GM12892 (cell line): ENCODE data around the gene PPP1CA.

Experiments used
- DNase-seq: peaks from one replicate; pipeline ENCODE4 v3.0.0; 2011; ENCODE audit not compliant: insufficient read length
- FAIRE-seq: peaks from 2 replicates; lab custom pipeline; 2011; peaks lifted over from hg19 to GRCh38; lab: Jason Lieb, UNC
- POLR2A ChIP-seq: IDR thresholded peaks from 2 replicates; pipeline ENCODE4 v1.6.1; 2011; ENCODE audit warnings: low read depth, low read length, control low read depth
- POLR2AphosphoS5 ChIP-seq: IDR thresholded peaks from 2 replicates; pipeline ENCODE4 v1.6.1; 2011; ENCODE audit warnings: low read depth, low read length, control low read depth
- TAF1 ChIP-seq: IDR thresholded peaks from 2 replicates; pipeline ENCODE4 v1.6.1; 2011; ENCODE audit warnings: low read depth, mild to moderate bottlenecking, control low read depth, low read length, borderline replicate concordance

Gene PPP1CA

DNA sequence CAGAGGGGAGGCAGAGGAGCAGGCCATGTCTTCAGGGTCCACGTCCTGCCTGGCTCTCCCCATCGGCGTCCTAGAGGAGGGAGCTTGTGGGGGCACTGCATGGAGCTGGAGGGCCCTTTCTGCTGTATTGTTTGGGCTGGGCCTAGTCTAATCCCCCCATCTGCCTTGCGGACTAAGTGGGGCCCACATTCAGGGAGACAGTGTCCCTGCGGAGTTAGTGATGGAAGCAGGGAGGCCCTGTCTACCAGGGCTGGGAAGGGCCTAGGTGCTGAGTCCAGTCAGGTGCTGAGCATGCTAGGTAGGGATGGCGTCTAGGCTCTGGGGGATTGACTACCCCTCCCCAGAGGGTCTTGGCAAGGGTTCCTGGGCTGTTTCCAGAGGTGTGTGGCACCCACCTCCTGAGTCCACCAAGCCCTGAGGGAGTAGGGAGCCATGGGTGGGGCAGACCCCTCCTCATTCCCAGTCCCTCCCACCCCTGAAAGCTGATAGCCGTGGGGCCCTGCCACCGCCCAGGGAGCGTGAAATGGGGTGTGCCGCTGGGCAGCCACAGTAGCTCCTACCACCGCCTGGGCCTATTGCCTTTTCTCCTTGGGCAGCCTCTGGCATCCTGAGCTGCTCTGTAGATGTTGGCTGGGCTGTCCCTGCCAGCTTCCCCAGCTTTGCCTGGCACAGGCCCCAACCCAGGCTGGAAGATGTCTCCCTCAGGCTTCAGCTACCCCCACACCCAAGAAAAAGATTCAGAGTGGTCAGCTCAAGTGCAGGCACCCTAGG lies 46.5 kb downstream of the PPP1CA start:
- TF ChIP-seq POLR2AphosphoS5: no peak
- TF ChIP-seq TAF1: no peak
- no peak for TF ChIP-seq POLR2A
- DNase-seq (no peak), FAIRE-seq (no peak)

DNA sequence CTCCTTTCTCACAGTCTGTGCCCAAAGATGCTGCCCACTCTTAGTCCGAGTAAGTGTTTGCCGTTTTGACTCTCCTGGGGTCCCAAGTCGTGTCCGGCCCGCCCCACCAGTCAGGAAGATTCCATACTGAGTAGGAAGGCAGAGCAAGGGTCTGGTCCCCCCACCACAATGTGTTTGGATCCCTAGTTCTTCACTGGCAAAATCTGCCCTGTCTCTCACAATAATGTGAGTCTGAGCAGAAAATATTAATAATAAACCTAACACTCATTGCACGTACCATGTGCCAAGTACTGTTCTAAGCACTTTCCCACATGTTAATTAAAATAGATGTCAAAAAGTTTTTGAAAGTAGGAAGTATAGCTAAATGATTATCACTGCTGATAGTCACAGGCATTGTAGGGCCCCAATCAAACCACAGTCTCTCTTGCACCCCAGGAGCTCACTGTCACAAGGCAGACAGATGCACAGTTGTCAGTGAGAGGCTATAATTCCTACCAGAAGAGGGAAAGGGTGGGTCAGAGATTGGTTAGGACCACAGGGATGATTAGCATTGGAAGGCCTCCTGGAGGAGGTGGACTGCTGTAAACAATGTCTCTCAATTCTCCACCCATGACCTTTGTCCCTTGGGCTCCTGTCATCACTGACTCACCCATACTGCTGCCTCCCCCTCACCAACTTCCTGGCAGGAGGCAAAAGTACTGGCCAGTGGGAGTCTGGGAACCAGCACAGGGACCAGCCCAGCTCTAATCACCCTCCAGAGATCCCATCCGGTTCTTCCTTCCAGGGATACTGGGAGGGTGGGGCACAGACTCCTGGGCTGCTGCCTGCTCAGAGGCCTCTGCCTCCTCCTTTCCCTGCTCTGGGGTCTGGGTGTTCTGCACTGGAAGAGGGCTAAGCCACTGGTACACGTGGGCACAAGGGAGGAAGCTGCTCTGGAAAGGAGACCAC lies 47.3 kb downstream of the PPP1CA start:
- DNase-seq (no peak), FAIRE-seq (peak; percentile 53)
- TF ChIP-seq TAF1 (0 out of 2 replicates have a peak, but pooled peaks have one; percentile 39), POLR2AphosphoS5 (no peak), POLR2A (no peak)

DNA sequence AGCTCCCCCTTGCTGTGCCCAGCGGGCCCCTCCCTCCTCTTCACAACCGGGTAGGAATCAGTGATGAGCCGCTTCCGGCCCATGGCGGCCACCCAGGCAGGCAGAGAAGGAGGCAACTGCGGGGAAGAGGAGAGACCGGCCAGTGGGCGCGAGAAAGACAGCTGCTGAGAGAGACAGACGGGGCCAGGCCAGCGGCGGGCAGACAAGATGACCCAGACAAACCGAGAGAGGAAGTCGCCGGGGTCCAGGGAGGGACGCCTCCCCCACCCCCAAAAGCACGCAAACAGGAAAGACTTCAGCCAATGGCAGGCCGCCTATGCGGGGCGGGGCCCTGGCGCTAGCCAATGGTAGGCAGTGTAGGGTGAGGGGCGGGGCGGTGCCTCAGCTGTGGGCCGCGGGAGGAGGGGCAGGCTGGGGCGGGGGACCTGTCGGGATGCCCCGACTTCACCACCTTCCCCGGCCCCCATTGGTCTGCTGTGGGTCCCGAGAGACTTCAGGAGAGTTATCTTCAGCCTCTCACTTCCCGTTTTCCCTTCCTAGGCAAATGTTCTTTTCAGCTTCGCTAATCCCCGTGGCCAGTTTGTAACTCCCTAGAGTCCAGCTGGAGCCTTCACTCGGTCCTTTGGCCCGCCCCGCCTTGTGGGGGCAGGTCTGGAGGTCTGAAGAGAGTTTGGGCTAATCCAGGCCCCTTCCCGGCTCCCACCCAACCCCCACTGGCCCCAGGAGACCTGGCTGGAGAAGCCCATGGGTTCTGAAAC lies 48.2 kb downstream of the PPP1CA start, which contains the start of gene POLD4:
Gene POLD4, minus strand, starts transcription at position 230 of the 758 bp plus-strand sequence. Its CDS starts 147 bp downstream, at position 83.
- peak; percentile 76 for TF ChIP-seq TAF1
- peak; percentile 90 for TF ChIP-seq POLR2A
- TF ChIP-seq POLR2AphosphoS5: peak; percentile 91
- FAIRE-seq (peak; percentile 99), DNase-seq (peak; percentile 96)

DNA sequence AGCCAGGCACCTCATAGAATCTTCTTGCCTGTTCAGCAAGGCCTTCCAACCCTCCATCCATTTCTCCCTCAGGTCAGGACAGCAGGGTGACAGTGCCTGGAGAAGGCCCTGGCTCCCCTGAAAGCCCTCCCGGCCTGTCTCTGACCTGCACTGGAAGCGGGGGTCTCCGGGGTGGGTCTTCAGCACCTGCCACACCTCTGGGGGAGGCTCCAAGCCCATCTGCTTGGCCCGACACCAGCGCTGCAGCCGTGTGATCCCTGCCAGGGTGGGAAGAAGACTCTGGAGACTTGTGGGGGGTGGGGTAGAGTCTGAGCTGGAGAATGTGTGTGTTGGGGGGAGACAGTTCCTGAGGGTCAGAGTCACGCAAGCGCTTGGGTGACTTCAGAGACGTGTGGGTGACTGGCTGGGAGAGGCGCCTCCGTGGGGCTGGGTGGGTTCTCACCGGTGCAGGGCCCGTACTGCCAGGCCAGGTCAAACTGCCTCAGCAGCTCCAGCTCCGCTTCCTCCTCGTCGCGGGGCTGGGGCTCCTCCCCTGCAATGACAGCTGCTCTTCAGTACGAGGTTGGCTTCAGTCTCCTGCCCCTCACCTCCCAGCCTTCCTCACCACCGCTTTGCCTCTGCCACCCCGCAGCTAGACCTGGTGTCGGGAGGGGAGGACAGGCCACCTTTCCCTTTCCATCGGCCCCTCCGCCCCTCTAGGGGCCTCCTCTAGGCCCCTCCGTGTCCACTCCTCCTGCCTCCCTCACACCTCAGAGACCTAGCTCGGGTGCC lies 48.9 kb downstream of the PPP1CA start:
- no peak for TF ChIP-seq TAF1
- peak; percentile 72; the same call in 1 of the 2 replicates for TF ChIP-seq POLR2A
- DNase-seq (no peak), FAIRE-seq (no peak)

DNA sequence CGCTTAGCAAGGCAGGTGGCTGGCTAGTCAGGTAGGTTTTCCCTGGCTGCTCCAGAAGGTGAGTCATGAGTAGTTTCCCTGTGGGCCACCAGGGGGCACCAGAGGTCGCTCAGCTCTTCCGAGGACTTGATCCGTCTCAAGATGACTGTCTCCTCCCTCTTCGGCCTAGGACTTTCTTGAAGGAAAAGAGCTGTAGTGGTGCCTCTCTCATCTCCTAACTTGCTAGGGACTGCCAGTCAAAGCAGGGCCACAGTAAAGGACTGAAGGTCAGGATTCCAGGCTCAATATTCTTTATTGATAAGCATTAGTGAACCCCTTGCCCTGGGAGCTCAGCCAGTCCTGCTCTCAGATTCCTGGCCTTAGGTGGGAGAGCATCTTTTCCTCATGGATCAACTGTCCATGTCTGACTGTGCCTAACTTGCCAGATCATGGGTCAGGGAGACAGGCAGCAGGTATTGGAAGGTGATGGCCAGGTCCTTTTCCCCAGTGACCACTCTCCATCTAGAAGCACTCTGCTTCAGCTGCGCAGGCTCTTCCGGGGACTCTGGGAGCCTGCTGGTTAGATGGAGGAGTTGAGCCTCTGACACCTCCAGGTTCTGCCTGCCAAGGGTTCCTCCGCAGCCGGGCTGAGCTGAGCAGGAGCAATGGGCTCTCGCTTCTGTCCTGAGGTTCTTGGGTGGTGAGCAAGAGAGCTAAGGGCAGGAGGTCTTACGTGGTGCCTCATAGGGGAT lies 50.2 kb downstream of the PPP1CA start:
- TF ChIP-seq TAF1 (no peak), POLR2A (0 out of 2 replicates have a peak, but pooled peaks have one; percentile 19), POLR2AphosphoS5 (no peak)
- no peak for DNase-seq
- FAIRE-seq: peak; percentile 88

DNA sequence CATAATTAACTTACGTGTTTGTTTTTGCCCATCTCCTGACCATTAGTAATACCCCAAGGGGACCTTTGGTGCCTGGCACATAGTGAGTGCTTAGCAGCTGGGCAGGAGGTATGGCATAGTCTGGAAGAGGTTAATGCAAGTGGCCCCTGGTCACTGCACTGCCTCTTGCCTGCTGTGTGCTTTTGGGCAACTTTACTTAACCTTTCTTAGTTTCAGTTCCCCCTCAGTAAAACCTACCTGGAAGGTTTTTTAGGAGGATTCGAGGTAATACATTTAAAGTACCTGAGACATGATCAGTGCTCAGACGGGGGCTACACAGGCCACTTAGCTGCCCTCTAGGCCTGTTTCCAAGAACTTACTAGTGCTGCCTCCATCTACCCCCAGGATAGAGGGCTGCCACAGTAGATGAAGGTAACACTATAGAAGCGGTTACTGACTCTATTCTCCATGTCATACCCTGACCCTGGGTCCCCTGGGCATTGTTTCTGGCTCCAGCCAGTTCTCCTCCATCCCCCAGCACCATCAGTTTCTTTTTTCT lies 51.7 kb downstream of the PPP1CA start:
- FAIRE-seq (no peak), DNase-seq (no peak)
- TF ChIP-seq POLR2AphosphoS5: no peak
- no peak for TF ChIP-seq POLR2A
- no peak for TF ChIP-seq TAF1

DNA sequence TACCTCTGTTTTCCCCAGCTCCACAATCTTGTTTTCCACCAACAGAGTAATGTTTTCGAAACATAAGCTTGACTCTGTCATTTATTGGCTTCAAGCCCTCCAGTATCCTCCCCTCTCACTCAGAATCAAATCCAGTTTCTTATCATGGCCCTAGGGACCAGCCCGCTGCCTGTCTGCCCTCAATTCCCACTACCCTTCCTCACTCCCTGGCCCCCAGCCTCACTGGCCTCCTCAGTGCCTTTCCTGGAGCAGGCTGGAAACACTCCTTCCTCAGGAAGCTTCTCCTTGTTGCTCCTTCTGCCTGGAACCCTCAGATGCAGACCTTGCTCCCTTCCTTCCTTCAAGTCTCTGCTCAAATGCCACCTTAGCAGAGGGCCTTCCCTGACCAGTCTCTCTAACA lies 52.2 kb downstream of the PPP1CA start:
- DNase-seq (no peak), FAIRE-seq (no peak)
- TF ChIP-seq POLR2AphosphoS5 (no peak), POLR2A (no peak), TAF1 (no peak)

DNA sequence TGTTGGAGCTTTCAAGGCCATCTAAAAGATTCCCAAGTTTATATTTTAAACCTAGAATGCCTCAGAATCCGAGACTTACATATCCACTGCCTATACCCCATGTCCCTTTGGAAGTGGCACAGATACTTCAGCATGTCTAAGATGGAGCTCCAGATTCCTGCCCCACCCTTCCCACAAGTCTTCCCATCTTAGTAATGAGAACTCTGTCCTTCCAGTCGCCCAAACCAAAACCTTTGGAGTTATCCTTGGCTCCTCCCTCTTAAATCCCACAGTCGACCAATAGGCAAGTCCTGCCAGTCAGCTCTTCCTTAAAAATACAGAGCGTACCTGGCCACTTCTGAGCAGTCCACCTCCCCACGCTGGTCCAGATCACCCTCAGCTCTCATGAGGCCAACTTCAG lies 52.6 kb downstream of the PPP1CA start:
- TF ChIP-seq POLR2AphosphoS5 (no peak), TAF1 (no peak), POLR2A (no peak)
- no peak for FAIRE-seq
- DNase-seq: no peak
